Upper lobe of left lung (tissue), 6 donors: ENCODE results near the gene YAP1. TPM values are rescaled to one million over a fixed set of nuclear protein-coding genes. Genes with fewer than 3 reads are reported as not detected.
A peak's percentile ranks its signal among the peaks of the same experiment; 100 is the strongest.

Experiments
- ATAC-seq, 2 donors: fragments of 200-7000 bp; cut with Tn5 transposase; one replicate each; pipeline ENCODE4 v1.9.1; 2022; ENCODE audit warnings: mild to moderate bottlenecking in 2 of 2, moderate library complexity in 2 of 2; ENCODE audit not compliant: low FRiP score in 2 of 2
- DNase-seq, 2 donors: peaks; one replicate each; pipeline ENCODE4 v3.0.0-alpha.2; 2019 to 2020
- H3K27ac ChIP-seq, 4 donors: fragments of 200-600 bp; sonication (generic); one replicate each; pipeline ENCODE4 v1.5.1; 2016 to 2019
- H3K27me3 ChIP-seq, 4 donors: fragments of 200-600 bp; sonication (generic); one replicate each; pipeline ENCODE4 v1.5.1; 2017 to 2019
- H3K36me3 ChIP-seq, 4 donors: fragments of 200-600 bp; sonication (generic); one replicate each; pipeline ENCODE4 v1.5.1; 2016 to 2019
- H3K4me1 ChIP-seq, 4 donors: fragments of 200-600 bp; sonication (generic); one replicate each; pipeline ENCODE4 v1.5.1; 2018 to 2019
- H3K4me3 ChIP-seq, 4 donors: fragments of 200-600 bp; sonication (generic); one replicate each; pipeline ENCODE4 v1.5.1; 2017 to 2019; ENCODE audit warnings: mild to moderate bottlenecking in 2 of 4, moderate library complexity in 1 of 4
- H3K9me3 ChIP-seq, 4 donors: fragments of 200-600 bp; sonication (generic); one replicate each; pipeline ENCODE4 v1.5.1; 2018 to 2019
- EP300 ChIP-seq, 4 donors: sonication (generic); formaldehyde crosslinking; IDR thresholded peaks; one replicate each; pipeline ENCODE4 v1.5.1; 2017; ENCODE audit warnings: antibody characterized with exemption in 4 of 4, control low read depth in 2 of 4
- POLR2A ChIP-seq, 4 donors: fragments of 450-650 bp; IDR thresholded peaks; one replicate each; pipeline ENCODE4 v1.5.1; 2016 to 2017; ENCODE audit warnings: antibody characterized with exemption in 4 of 4, mild to moderate bottlenecking in 2 of 4
- POLR2AphosphoS5 ChIP-seq, 2 donors: sonication (generic); formaldehyde crosslinking; IDR thresholded peaks; one replicate each; pipeline ENCODE4 v1.5.1; 2017; ENCODE audit warnings: antibody characterized with exemption in 2 of 2
- WGBS, 2 donors: methylation state at CpG; one replicate each; pipeline ENCODE4 v1.1.5; 2017 to 2018; 5-methylcytosine and 5-hydroxymethylcytosine counted together
- total RNA-seq, 6 donors: library from RNA; depleted of rRNA in 4 of 6; stranded (reverse); fragments of >200 nt in 4 of 6; gene quantifications; one replicate each; pipeline versions ENCODE4 v1.1.0 to v1.2.1, GENCODE V29; 2016 to 2021
- TF ChIP-seq, protein P1 (sequence below), 6 experiments: fragments of 450-650 bp in 4 of 6; fragments of 200-600 bp in 2 of 6; sonication (generic) in 2 of 6; IDR thresholded peaks; one replicate each; pipeline ENCODE4 v1.5.1; 2016 to 2019; ENCODE audit warnings: antibody characterized with exemption in 6 of 6
- donor health status: DM: no; HTN: no; CAD: no; lungs with moderate emphysema.
- donor health status: DM: no; HTN: yes; CAD: no; lungs with severe emphysema.

The YAP1 gene
- total RNA-seq, 6 donors from 2014 or later, result 99.2 to 262 (median 190) TPM

DNA sequence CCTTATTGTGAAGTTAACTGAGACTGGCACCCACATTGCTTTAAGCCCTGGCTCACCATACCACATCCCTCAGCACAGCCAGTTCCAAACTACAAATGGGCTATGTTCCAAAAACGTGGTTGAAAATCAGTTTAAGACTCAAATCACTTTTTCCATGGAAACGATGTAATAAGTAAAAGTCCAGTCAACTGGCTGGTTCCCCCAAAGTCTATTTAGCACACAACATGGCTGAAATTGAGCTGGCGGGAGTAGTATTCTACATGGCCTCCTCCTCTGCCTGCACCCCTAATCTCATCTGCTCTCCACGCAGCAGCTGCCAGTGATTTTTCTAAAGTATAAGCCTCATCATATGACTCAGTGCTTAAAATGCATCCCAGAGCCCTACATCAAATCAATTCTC lies 166.1 kb downstream of the YAP1 start:
- Histone ChIP-seq H3K4me1 (peaks cover 0 to 8% (median 2%) of the 10 kb centered on the region in 4 donors), H3K27me3 (no peaks in the 10 kb centered on the region), H3K36me3 (no peaks in the 10 kb centered on the region), H3K9me3 (no peaks in the 10 kb centered on the region), H3K4me3 (no peak overlapping the region), H3K27ac (no peak overlapping the region)
- ATAC-seq, result no peak
- WGBS, 2 donors, result 59 to 63% methylated on average over 4 of the region's 4 CpGs
- no peak for DNase-seq
- TF ChIP-seq POLR2AphosphoS5 (IDR thresholded peaks at IDR 0.05) (no peak), EP300 (IDR thresholded peaks at IDR 0.05) (no peak)

DNA sequence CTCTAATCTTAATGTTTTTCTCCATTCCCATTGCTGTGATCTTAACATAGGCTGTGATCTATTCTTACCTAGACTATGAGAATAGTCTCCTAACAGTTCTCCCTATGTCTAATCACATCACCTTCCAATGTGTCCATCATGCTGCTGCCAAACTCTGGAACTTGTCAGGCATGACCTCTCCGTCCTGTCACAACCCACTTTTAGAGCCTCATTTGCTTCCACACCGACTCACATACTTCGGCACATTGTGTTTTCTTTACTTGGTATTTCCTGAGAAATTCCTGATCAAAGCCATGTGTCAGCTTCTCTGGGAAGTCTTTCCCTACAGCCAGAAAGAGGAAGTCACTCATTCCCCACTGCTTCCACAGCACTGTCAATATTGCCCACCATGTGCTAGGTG lies 166.5 kb downstream of the YAP1 start:
- Histone ChIP-seq H3K36me3 (no peaks in the 10 kb centered on the region), H3K4me3 (no peak overlapping the region), H3K27me3 (no peaks in the 10 kb centered on the region), H3K27ac (no peak overlapping the region), H3K4me1 (peaks cover 0 to 8% (median 2%) of the 10 kb centered on the region in 4 donors), H3K9me3 (no peaks in the 10 kb centered on the region)
- TF ChIP-seq EP300 (IDR thresholded peaks at IDR 0.05) (no peak), POLR2AphosphoS5 (IDR thresholded peaks at IDR 0.05) (no peak), POLR2A (IDR thresholded peaks at IDR 0.05) (no peak)
- DNase-seq (no peak), ATAC-seq (no peak)
- 34 to 56% methylated on average over 3 of the region's 3 CpGs for WGBS, 2 donors

DNA sequence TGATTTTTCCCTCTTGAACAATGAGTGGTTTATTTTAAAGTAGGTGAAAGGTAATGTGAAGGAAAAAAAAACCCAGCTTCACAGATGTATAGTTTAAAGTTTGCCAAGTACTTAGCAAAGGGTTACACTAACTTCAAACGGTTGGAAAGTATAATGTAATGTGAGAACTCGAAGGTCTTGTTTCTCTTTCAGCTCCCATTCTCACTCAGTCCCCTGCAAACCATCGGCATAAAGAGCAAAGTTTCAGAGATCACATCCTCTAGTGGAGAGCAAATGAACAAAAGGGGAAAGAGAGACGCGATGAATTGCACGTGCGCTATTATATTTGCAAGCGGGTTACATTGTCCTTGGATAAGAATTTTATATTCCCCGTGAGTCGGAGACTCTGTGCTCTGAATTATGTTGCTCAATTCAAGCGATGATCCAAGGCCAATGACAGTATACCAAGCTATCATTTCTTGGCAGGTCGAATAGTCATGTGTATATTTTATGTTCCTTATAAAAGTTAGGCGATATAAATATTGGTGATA lies 169.5 kb downstream of the YAP1 start:
- TF ChIP-seq, protein P1, sequence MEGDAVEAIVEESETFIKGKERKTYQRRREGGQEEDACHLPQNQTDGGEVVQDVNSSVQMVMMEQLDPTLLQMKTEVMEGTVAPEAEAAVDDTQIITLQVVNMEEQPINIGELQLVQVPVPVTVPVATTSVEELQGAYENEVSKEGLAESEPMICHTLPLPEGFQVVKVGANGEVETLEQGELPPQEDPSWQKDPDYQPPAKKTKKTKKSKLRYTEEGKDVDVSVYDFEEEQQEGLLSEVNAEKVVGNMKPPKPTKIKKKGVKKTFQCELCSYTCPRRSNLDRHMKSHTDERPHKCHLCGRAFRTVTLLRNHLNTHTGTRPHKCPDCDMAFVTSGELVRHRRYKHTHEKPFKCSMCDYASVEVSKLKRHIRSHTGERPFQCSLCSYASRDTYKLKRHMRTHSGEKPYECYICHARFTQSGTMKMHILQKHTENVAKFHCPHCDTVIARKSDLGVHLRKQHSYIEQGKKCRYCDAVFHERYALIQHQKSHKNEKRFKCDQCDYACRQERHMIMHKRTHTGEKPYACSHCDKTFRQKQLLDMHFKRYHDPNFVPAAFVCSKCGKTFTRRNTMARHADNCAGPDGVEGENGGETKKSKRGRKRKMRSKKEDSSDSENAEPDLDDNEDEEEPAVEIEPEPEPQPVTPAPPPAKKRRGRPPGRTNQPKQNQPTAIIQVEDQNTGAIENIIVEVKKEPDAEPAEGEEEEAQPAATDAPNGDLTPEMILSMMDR (IDR thresholded peaks at IDR 0.05), result no peak
- no peak for TF ChIP-seq EP300 (IDR thresholded peaks at IDR 0.05)
- TF ChIP-seq POLR2A (IDR thresholded peaks at IDR 0.05), result no peak
- TF ChIP-seq POLR2AphosphoS5 (IDR thresholded peaks at IDR 0.05), result no peak
- H3K4me1 ChIP-seq, result peaks cover 0 to 8% (median 2%) of the 10 kb centered on the region in 4 donors
- H3K36me3 ChIP-seq, result no peaks in the 10 kb centered on the region
- no peak for DNase-seq
- H3K27me3 ChIP-seq, result no peaks in the 10 kb centered on the region
- WGBS, 2 donors, result 20 to 23% methylated on average over 13 of the region's 13 CpGs
- H3K9me3 ChIP-seq, result no peaks in the 10 kb centered on the region
- no peak overlapping the region for H3K27ac ChIP-seq
- ATAC-seq, result peak in 1 of 2 donors; percentile 53
- H3K4me3 ChIP-seq, result peak overlapping the region in 1 of 4 donors; percentile 20

DNA sequence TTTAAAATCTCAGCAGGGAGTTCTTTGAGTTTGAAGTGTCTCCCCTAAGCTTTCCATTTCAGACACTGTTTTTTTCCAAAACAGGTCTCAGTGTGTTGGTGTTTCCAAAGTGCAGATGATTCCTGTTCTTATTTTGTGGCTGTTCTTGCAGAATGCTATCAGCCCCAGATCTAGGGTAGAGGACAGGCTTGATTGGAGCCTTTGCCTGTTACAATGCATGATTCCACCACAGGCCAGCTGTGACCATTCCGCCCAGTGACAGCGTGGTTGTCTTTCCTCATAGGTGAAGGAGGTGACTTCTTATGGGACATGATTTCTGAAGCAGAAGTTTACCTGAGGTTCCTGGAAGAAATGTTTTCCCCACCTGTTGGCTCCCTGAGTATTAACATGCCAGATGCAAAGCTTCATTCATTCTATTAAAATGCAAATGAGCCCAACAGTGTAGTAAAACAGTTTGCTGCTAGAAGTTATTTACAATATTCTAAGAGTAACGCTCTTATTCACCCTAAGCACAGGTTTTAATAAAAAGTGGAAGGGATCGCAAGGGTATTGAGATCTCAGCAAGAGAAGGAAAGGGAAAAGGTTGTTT lies 170.1 kb downstream of the YAP1 start:
- TF ChIP-seq POLR2AphosphoS5 (IDR thresholded peaks at IDR 0.05) (no peak), POLR2A (IDR thresholded peaks at IDR 0.05) (no peak), EP300 (IDR thresholded peaks at IDR 0.05) (no peak)
- TF ChIP-seq, protein P1 (IDR thresholded peaks at IDR 0.05), result no peak
- Histone ChIP-seq H3K9me3 (no peaks in the 10 kb centered on the region), H3K27ac (no peak overlapping the region), H3K4me3 (no peak overlapping the region), H3K4me1 (peaks cover 0 to 8% (median 2%) of the 10 kb centered on the region in 4 donors), H3K27me3 (no peaks in the 10 kb centered on the region), H3K36me3 (no peaks in the 10 kb centered on the region)
- WGBS, 2 donors, result 87 to 91% methylated on average over 4 of the region's 4 CpGs
- no peak for DNase-seq
- no peak for ATAC-seq

Other genes starting within 250 kb of the YAP1 start
- gene CEP126, start 195.4 kb upstream of the YAP1 start, total RNA-seq, result 10 to 100 TPM in 3 of 6 donors, 1 to 10 TPM in 3; 2.0 to 33.4 (median 8.0) TPM
- under 1 TPM in 4 of 6 donors, not detected in 2; 0.09 to 0.49 (median 0.29) TPM for gene ANGPTL5, start 193.9 kb upstream of the YAP1 start, total RNA-seq
- gene CFAP300, start 63.0 kb upstream of the YAP1 start, total RNA-seq, result 10 to 100 TPM in 1 of 6 donors, 1 to 10 TPM in 5; 1.2 to 15.9 (median 4.2) TPM
- gene BIRC3, start 207.0 kb downstream of the YAP1 start, total RNA-seq, result 10 to 100 TPM in 5 of 6 donors, 1 to 10 TPM in 1; 8.8 to 39.5 (median 19.1) TPM
- gene BIRC2, start 236.8 kb downstream of the YAP1 start, total RNA-seq, result 10 to 100 TPM; 23.1 to 56.7 (median 37.8) TPM